ENCODE data around the gene TRIP4. TPM values are rescaled to one million over a fixed set of nuclear protein-coding genes. Genes with fewer than 3 reads are reported as not detected.
A peak's percentile ranks its signal among the peaks of the same experiment; 100 is the strongest.

Gene TRIP4
- total RNA-seq, 2 donors from 2014 or later, result 14.9 to 17.5 TPM

GRCh38 chr15:64443747-64444621, 56.3 kb downstream of the TRIP4 start:
- Mint-ChIP-seq H3K27ac (peak overlapping the region; percentile 84), H3K36me3 (ENCODE audit: low read depth) (peaks cover 11% of the 10 kb centered on the region), H3K4me1 (peaks cover 33% of the 10 kb centered on the region), H3K27me3 (no peaks in the 10 kb centered on the region), H3K4me3 (peak overlapping the region; percentile 50)
- peak; percentile 32 for ATAC-seq
- DNase-seq, result no peak
- no peaks in the 10 kb centered on the region for H3K9me3 ChIP-seq (ENCODE audit: control insufficient read depth, low read length, poor library complexity, severe bottlenecking)

GRCh38 chr15:64444836-64445235, 57.2 kb downstream of the TRIP4 start:
- ATAC-seq (no peak), DNase-seq (no peak)
- peaks cover 27% of the 10 kb centered on the region for H3K4me1 Mint-ChIP-seq
- peaks cover 11% of the 10 kb centered on the region for H3K36me3 Mint-ChIP-seq (ENCODE audit: low read depth)
- H3K27ac Mint-ChIP-seq, result peak overlapping the region; percentile 84
- no peaks in the 10 kb centered on the region for H3K9me3 ChIP-seq (ENCODE audit: control insufficient read depth, low read length, poor library complexity, severe bottlenecking)
- H3K27me3 Mint-ChIP-seq, result no peaks in the 10 kb centered on the region
- no peak overlapping the region for H3K4me3 Mint-ChIP-seq

GRCh38 chr15:64447536-64448315, 60.1 kb downstream of the TRIP4 start:
- ATAC-seq (no peak), DNase-seq (no peak)
- Mint-ChIP-seq H3K27me3 (no peaks in the 10 kb centered on the region), H3K4me3 (peak overlapping the region; percentile 42), H3K36me3 (ENCODE audit: low read depth) (peaks cover 6% of the 10 kb centered on the region), H3K4me1 (peaks cover 27% of the 10 kb centered on the region), H3K27ac (peak overlapping the region; percentile 9)
- H3K9me3 ChIP-seq (ENCODE audit: control insufficient read depth, low read length, poor library complexity, severe bottlenecking), result no peaks in the 10 kb centered on the region

- H3K27ac Mint-ChIP-seq, result no peak overlapping the region
- H3K4me1 Mint-ChIP-seq, result peaks cover 9% of the 10 kb centered on the region
- H3K27me3 Mint-ChIP-seq, result no peaks in the 10 kb centered on the region
- H3K36me3 Mint-ChIP-seq (ENCODE audit: low read depth), result no peaks in the 10 kb centered on the region
- no peak for DNase-seq
- no peaks in the 10 kb centered on the region for H3K9me3 ChIP-seq (ENCODE audit: control insufficient read depth, low read length, poor library complexity, severe bottlenecking)
- ATAC-seq, result no peak
- no peak overlapping the region for H3K4me3 Mint-ChIP-seq
Measured at GRCh38 chr15:64452988-64453688, 65.5 kb downstream of the TRIP4 start.

GRCh38 chr15:64453689-64454037, 66.0 kb downstream of the TRIP4 start:
- no peaks in the 10 kb centered on the region for H3K9me3 ChIP-seq (ENCODE audit: control insufficient read depth, low read length, poor library complexity, severe bottlenecking)
- no peak overlapping the region for H3K27ac Mint-ChIP-seq
- ATAC-seq (no peak), DNase-seq (no peak)
- H3K27me3 Mint-ChIP-seq, result no peaks in the 10 kb centered on the region
- H3K4me1 Mint-ChIP-seq, result peaks cover 4% of the 10 kb centered on the region
- H3K4me3 Mint-ChIP-seq, result no peak overlapping the region
- H3K36me3 Mint-ChIP-seq (ENCODE audit: low read depth), result no peaks in the 10 kb centered on the region

- Mint-ChIP-seq H3K36me3 (ENCODE audit: low read depth) (no peaks in the 10 kb centered on the region), H3K27me3 (no peaks in the 10 kb centered on the region), H3K27ac (no peak overlapping the region), H3K4me1 (peaks cover 4% of the 10 kb centered on the region), H3K4me3 (no peak overlapping the region)
- no peaks in the 10 kb centered on the region for H3K9me3 ChIP-seq (ENCODE audit: control insufficient read depth, low read length, poor library complexity, severe bottlenecking)
- ATAC-seq (no peak), DNase-seq (no peak)
Measured at GRCh38 chr15:64454282-64454681, 66.6 kb downstream of the TRIP4 start.

GRCh38 chr15:64455961-64456371, 68.3 kb downstream of the TRIP4 start:
- peak overlapping the region; percentile 32 for H3K27ac Mint-ChIP-seq
- no peaks in the 10 kb centered on the region for H3K36me3 Mint-ChIP-seq (ENCODE audit: low read depth)
- no peak for ATAC-seq
- no peaks in the 10 kb centered on the region for H3K9me3 ChIP-seq (ENCODE audit: control insufficient read depth, low read length, poor library complexity, severe bottlenecking)
- H3K4me1 Mint-ChIP-seq, result peaks cover 15% of the 10 kb centered on the region
- no peak for DNase-seq
- H3K4me3 Mint-ChIP-seq, result no peak overlapping the region
- no peaks in the 10 kb centered on the region for H3K27me3 Mint-ChIP-seq

GRCh38 chr15:64456634-64457108, 69.0 kb downstream of the TRIP4 start:
- DNase-seq (no peak), ATAC-seq (no peak)
- H3K4me3 Mint-ChIP-seq, result no peak overlapping the region
- peaks cover 20% of the 10 kb centered on the region for H3K4me1 Mint-ChIP-seq
- no peaks in the 10 kb centered on the region for H3K27me3 Mint-ChIP-seq
- no peaks in the 10 kb centered on the region for H3K36me3 Mint-ChIP-seq (ENCODE audit: low read depth)
- H3K9me3 ChIP-seq (ENCODE audit: control insufficient read depth, low read length, poor library complexity, severe bottlenecking), result no peaks in the 10 kb centered on the region
- peak overlapping the region; percentile 32 for H3K27ac Mint-ChIP-seq

GRCh38 chr15:64459066-64459781, 71.6 kb downstream of the TRIP4 start:
- DNase-seq (no peak), ATAC-seq (no peak)
- Mint-ChIP-seq H3K27me3 (no peaks in the 10 kb centered on the region), H3K36me3 (ENCODE audit: low read depth) (no peaks in the 10 kb centered on the region), H3K4me3 (peak overlapping the region; percentile 94), H3K4me1 (peaks cover 27% of the 10 kb centered on the region), H3K27ac (peak overlapping the region; percentile 89)
- H3K9me3 ChIP-seq (ENCODE audit: control insufficient read depth, low read length, poor library complexity, severe bottlenecking), result no peaks in the 10 kb centered on the region

- peak within 1 kb of the TSS; percentile 89 for H3K27ac Mint-ChIP-seq
- peaks cover 35% of the 10 kb centered on the region for H3K4me1 Mint-ChIP-seq
- peak within 1 kb of the TSS; percentile 94 for H3K4me3 Mint-ChIP-seq
- peak; percentile 86 for ATAC-seq
- no peaks in the 10 kb centered on the region for H3K27me3 Mint-ChIP-seq
- H3K36me3 Mint-ChIP-seq (ENCODE audit: low read depth), result no peaks in the 10 kb centered on the region
- H3K9me3 ChIP-seq (ENCODE audit: control insufficient read depth, low read length, poor library complexity, severe bottlenecking), result no peaks in the 10 kb centered on the region
- DNase-seq, result peak; percentile 77 to 93 (median 82)
Measured at GRCh38 chr15:64460206-64460723, 72.6 kb downstream of the TRIP4 start, which contains the start of gene ZNF609. Gene ZNF609, plus strand, starts transcription at chr15:64460578. Its CDS starts 38,842 bp downstream, at chr15:64499420.

GRCh38 chr15:64460724-64461720, 73.4 kb downstream of the TRIP4 start:
- no peaks in the 10 kb centered on the region for H3K27me3 Mint-ChIP-seq
- ATAC-seq (peak; percentile 48), DNase-seq (no peak)
- H3K4me3 Mint-ChIP-seq, result peak overlapping the region; percentile 94
- H3K27ac Mint-ChIP-seq, result peak overlapping the region; percentile 89
- peaks cover 35% of the 10 kb centered on the region for H3K4me1 Mint-ChIP-seq
- no peaks in the 10 kb centered on the region for H3K36me3 Mint-ChIP-seq (ENCODE audit: low read depth)
- no peaks in the 10 kb centered on the region for H3K9me3 ChIP-seq (ENCODE audit: control insufficient read depth, low read length, poor library complexity, severe bottlenecking)

Data from T-helper 17 cell (primary cell).